ENCODE measurements around the gene PCDHA8.
A peak's percentile ranks its signal among the peaks of the same experiment; 100 is the strongest.
"Not testable (repeated sequence)": the region's sequence is repeated elsewhere in the genome, so short reads cannot be mapped to it uniquely, and the experiment has no call there.

The PCDHA8 gene

DNA sequence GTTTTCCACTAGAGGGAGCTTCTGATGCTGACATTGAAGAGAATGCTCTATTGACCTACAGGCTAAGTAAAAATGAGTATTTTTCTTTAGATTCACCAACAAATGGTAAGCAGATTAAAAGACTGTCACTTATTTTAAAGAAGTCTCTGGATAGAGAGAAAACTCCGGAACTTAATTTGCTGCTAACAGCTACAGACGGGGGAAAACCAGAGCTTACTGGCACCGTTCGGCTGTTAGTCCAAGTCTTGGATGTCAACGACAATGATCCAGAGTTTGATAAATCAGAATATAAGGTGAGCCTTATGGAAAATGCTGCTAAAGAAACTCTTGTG, 28.5 kb downstream of the PCDHA8 start:
- H3K4me3 ChIP-seq (ENCODE audit: low read depth, low read length), result no peak overlapping the region
- TF ChIP-seq POLR2A (IDR thresholded peaks at IDR 0.05; ENCODE audit: extremely low read depth, insufficient read length) (no peak), CTCF (IDR thresholded peaks at IDR 0.05; ENCODE audit: low read depth, low read length) (peak; percentile 56)
- DNase-seq (ENCODE audit: low read depth), result no peak

DNA sequence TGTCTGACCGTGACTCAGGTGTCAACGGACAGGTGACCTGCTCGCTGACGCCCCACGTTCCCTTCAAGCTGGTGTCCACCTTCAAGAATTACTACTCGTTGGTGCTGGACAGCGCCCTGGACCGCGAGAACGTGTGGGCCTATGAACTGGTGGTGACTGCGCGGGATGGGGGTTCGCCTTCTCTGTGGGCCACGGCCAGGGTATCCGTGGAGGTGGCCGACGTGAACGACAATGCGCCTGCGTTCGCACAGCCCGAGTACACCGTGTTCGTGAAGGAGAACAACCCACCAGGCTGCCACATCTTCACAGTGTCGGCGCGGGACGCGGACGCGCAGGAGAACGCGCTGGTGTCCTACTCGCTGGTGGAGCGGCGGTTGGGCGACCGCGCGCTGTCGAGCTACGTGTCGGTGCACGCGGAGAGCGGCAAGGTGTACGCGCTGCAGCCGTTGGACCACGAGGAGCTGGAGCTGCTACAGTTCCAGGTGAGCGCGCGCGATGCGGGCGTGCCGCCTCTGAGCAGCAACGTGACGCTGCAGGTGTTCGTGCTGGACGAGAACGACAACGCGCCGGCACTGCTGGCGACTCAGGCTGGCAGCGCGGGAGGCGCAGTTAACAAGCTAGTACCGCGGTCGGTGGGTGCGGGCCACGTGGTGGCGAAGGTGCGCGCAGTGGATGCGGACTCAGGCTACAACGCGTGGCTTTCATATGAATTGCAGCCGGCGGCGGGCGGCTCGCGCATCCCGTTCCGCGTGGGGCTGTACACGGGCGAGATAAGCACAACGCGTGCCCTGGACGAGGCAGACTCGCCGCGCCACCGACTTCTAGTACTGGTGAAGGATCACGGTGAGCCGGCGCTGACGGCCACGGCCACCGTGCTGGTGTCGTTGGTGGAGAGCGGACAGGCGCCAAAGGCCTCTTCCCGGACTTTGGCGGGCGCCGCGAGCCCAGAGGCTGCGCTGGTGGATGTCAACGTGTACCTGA, 29.5 kb downstream of the PCDHA8 start:
- H3K4me3 ChIP-seq (ENCODE audit: low read depth, low read length), result no peak overlapping the region
- DNase-seq (ENCODE audit: low read depth), result no peak
- TF ChIP-seq CTCF (IDR thresholded peaks at IDR 0.05; ENCODE audit: low read depth, low read length), result no peak
- TF ChIP-seq, protein P1, sequence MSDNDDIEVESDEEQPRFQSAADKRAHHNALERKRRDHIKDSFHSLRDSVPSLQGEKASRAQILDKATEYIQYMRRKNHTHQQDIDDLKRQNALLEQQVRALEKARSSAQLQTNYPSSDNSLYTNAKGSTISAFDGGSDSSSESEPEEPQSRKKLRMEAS (IDR thresholded peaks at IDR 0.05; ENCODE audit: low read depth, low read length), result no peak
- TF ChIP-seq POLR2A (IDR thresholded peaks at IDR 0.05; ENCODE audit: extremely low read depth, insufficient read length), result no peak

DNA sequence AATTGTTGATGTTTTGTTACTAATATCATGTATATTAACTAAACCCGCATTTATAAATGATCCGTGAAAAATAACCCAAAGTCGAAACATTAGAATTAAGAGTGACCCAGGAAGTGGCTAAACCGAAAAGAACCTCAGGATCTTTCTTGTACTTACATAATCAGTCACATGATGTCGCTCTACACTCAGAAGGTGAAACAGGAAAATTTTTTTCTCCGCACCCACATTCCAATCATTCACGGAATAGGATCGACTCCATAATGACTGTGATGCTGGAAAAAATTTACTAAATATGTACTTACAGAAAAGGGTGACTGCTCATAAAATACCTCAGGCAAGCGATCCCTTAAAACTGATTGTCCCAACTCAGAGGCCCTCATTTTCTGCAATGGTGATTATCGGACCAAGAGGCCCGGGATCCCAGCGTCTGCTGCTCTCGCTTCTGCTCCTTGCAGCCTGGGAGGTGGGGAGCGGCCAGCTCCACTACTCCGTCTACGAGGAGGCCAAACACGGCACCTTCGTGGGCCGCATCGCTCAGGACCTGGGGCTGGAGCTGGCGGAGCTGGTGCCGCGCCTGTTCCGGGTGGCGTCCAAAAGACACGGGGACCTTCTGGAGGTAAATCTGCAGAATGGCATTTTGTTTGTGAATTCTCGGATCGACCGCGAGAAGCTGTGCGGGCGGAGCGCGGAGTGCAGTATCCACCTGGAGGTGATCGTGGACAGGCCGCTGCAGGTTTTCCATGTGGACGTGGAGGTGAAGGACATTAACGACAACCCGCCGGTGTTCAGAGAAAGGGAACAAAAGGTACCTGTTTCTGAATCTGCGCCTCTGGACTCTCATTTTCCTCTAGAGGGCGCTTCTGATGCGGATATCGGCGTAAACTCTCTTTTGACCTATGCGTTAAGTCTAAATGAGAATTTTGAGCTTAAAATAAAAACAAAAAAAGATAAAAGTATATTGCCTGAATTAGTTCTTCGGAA, 34.4 kb downstream of the PCDHA8 start, which contains the start of gene PCDHA12:
Gene PCDHA12 (plus strand): TSS at position 224 of the 981 bp plus-strand sequence. CDS start 165 bp downstream, at position 389.
- DNase-seq (ENCODE audit: low read depth), result no peak
- peak; percentile 36 for TF ChIP-seq CTCF (IDR thresholded peaks at IDR 0.05; ENCODE audit: low read depth, low read length)
- TF ChIP-seq POLR2A (IDR thresholded peaks at IDR 0.05; ENCODE audit: extremely low read depth, insufficient read length), result no peak
- H3K4me3 ChIP-seq (ENCODE audit: low read depth, low read length), result no peak within 1 kb of the TSS

DNA sequence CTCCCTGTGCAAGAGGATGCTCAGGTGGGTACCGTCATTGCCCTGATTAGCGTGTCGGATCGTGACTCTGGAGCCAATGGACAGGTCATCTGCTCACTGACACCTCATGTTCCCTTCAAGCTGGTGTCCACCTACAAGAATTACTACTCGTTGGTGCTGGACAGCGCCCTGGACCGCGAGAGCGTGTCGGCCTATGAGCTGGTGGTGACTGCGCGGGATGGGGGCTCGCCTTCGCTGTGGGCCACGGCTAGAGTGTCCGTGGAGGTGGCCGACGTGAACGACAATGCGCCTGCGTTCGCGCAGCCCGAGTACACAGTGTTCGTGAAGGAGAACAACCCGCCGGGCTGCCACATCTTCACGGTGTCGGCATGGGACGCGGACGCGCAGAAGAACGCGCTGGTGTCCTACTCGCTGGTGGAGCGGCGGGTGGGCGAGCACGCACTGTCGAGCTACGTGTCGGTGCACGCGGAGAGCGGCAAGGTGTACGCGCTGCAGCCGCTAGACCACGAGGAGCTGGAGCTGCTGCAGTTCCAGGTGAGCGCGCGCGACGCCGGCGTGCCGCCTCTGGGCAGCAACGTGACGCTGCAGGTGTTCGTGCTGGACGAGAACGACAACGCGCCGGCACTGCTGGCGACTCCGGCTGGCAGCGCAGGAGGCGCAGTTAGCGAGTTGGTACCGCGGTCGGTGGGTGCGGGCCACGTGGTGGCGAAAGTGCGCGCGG, 35.7 kb downstream of the PCDHA8 start:
- DNase-seq (ENCODE audit: low read depth); H3K4me3 ChIP-seq (ENCODE audit: low read depth, low read length): not testable (repeated sequence)

DNA sequence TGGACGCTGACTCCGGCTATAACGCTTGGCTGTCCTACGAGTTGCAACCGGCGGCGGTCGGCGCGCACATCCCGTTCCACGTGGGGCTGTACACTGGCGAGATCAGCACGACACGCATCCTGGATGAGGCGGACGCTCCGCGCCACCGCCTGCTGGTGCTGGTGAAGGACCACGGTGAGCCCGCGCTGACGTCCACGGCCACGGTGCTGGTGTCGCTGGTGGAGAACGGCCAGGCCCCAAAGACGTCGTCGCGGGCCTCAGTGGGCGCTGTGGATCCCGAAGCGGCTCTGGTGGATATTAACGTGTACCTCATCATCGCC, 36.2 kb downstream of the PCDHA8 start:
- no peak overlapping the region for H3K4me3 ChIP-seq (ENCODE audit: low read depth, low read length)
- no peak for DNase-seq (ENCODE audit: low read depth)
- no peak for TF ChIP-seq MYC (IDR thresholded peaks at IDR 0.05; ENCODE audit: low read depth, low read length)
- TF ChIP-seq CTCF (IDR thresholded peaks at IDR 0.05; ENCODE audit: low read depth, low read length), result no peak
- TF ChIP-seq POLR2A (IDR thresholded peaks at IDR 0.05; ENCODE audit: extremely low read depth, insufficient read length), result no peak
- TF ChIP-seq, protein P1 (IDR thresholded peaks at IDR 0.05; ENCODE audit: low read depth, low read length), result no peak

DNA sequence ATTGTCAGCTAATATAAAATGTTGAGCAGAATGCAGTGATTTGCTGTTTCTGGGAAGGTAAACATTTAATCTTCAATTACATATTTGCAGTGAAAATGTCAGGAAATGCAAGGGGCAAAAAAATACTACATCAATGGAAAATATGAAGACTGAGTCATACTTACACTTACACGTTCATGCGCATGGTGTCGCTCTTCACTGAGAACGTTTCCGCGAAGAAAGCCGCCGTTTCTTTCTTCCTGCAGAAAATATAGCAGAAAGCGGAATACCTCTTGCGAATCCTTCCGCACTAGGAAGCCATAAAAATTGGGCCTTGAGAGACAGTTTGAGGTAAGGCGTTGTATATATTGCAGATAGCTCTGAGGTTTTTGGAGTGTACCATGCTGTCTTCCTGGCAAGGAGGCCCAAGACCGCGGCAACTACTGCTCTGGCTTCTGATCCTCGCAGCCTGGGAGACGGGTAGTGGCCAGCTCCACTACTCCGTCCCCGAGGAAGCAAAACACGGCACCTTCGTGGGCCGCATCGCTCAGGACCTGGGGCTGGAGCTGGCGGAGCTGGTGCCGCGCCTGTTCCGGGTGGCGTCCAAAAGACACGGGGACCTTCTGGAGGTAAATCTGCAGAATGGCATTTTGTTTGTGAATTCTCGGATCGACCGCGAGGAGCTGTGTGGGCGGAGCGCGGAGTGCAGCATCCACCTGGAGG, 41.1 kb downstream of the PCDHA8 start, which contains the start of gene PCDHA13:
Gene PCDHA13 (plus strand): TSS at position 236 of the 702 bp plus-strand sequence. CDS start 145 bp downstream, at position 381.
- no peak for DNase-seq (ENCODE audit: low read depth)
- H3K4me3 ChIP-seq (ENCODE audit: low read depth, low read length), result no peak within 1 kb of the TSS
- TF ChIP-seq, protein P1 (IDR thresholded peaks at IDR 0.05; ENCODE audit: low read depth, low read length), result no peak
- TF ChIP-seq CTCF (IDR thresholded peaks at IDR 0.05; ENCODE audit: low read depth, low read length) (no peak), POLR2A (IDR thresholded peaks at IDR 0.05; ENCODE audit: extremely low read depth, insufficient read length) (no peak), MYC (IDR thresholded peaks at IDR 0.05; ENCODE audit: low read depth, low read length) (no peak)
